Subcutaneous adipose tissue (tissue), 4 donors: ENCODE measurements around the gene TMEM200C. TPM values are rescaled to one million over a fixed set of nuclear protein-coding genes. Genes with fewer than 3 reads are reported as not detected.

Source experiments
- total RNA-seq, 4 donors: library from RNA; depleted of rRNA; stranded (reverse); fragments of >200 nt; gene quantifications; one replicate each; pipeline ENCODE4 v1.1.0, GENCODE V29; 2016
- TF ChIP-seq, protein P1 (sequence below): fragments of 450-650 bp; IDR thresholded peaks from one replicate; pipeline ENCODE4 v1.5.1; 2016; ENCODE audit warnings: low read depth, mild to moderate bottlenecking, control low read depth, antibody characterized with exemption, moderate library complexity

The TMEM200C gene
- total RNA-seq, 4 donors from 2014 or later, result not detected

DNA sequence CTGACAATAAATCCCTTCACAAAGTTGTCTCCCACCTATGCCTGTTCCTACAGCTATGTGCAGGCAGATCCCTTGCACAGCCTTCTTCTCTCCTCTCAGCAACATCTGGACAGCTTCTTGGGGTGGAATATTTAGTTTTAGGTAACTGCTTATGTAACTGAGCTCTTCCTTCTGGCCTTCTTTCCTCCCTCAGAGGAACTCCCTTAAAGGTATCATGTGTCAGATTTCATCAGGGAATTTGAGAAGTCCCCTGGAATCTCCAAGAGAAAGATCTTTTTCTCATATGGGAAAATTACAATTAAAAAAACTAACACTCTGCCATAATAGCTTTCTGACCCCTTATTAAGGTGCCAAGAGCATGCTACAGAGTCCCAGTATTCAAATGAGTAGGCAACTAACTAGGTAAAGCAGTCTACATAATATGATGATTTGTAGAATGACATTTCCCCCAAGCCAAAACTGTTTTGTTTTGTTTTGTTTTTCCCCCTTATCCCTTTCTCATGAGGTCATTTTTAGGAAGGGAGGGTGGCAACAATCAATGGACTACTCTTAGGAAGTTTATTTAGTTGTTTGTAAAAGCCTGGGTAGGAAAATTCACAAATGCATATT is 2.4 kb downstream of the TMEM200C start:
- TF ChIP-seq, protein P1, sequence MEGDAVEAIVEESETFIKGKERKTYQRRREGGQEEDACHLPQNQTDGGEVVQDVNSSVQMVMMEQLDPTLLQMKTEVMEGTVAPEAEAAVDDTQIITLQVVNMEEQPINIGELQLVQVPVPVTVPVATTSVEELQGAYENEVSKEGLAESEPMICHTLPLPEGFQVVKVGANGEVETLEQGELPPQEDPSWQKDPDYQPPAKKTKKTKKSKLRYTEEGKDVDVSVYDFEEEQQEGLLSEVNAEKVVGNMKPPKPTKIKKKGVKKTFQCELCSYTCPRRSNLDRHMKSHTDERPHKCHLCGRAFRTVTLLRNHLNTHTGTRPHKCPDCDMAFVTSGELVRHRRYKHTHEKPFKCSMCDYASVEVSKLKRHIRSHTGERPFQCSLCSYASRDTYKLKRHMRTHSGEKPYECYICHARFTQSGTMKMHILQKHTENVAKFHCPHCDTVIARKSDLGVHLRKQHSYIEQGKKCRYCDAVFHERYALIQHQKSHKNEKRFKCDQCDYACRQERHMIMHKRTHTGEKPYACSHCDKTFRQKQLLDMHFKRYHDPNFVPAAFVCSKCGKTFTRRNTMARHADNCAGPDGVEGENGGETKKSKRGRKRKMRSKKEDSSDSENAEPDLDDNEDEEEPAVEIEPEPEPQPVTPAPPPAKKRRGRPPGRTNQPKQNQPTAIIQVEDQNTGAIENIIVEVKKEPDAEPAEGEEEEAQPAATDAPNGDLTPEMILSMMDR, result no peak

DNA sequence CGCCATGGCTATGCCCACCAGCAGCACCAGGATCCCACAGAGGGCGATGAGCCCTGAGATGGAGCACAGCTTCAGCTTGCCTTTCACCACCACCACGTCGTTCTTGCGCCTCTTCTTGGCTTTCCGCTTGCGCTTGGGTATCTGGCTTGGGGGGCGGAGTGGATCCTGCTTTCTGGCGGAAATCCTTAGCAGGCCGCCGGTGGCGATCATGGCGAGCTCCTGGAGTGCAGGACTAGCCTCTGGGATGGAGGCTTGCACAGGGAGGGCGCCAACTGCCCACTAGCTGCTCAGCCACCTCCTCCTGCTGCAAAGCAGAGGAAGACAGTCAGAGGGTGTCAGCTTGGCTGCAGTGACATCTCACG is 3.5 kb downstream of the TMEM200C start:
- TF ChIP-seq, protein P1, result no peak

DNA sequence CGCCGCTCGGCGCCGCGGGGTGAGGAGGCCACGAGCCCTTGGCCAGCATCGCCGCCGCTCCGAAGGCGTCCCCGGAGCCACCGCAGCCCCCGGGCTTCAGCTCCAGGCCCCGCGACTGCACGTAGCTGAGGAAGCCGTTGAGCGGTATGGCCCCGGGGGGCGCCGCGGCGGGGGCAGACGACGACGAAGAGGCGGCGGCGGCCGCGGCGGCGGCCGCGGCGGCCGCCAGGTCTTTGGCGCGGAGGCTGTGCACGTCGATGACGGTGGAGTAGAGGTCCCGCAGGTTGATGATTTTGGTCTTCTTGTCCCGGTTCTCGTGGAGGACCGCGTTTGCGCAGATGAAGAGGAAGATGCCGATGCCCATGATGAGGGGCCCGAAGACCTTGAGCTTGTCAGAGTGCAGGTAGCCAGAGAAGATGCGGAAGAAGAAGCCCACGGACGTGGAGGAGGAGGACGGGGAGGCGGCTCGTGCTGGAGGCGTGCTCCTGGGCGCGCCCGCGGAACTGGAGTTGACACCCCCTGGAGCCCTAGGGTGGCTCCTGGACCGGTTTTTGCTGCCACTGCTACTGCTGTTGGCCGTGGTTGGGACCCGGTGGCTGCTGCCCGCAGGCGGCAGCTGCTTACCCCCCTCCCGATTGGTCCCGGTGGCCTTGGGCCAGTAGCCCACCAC is 4.0 kb downstream of the TMEM200C start:
- TF ChIP-seq, protein P1, result no peak

DNA sequence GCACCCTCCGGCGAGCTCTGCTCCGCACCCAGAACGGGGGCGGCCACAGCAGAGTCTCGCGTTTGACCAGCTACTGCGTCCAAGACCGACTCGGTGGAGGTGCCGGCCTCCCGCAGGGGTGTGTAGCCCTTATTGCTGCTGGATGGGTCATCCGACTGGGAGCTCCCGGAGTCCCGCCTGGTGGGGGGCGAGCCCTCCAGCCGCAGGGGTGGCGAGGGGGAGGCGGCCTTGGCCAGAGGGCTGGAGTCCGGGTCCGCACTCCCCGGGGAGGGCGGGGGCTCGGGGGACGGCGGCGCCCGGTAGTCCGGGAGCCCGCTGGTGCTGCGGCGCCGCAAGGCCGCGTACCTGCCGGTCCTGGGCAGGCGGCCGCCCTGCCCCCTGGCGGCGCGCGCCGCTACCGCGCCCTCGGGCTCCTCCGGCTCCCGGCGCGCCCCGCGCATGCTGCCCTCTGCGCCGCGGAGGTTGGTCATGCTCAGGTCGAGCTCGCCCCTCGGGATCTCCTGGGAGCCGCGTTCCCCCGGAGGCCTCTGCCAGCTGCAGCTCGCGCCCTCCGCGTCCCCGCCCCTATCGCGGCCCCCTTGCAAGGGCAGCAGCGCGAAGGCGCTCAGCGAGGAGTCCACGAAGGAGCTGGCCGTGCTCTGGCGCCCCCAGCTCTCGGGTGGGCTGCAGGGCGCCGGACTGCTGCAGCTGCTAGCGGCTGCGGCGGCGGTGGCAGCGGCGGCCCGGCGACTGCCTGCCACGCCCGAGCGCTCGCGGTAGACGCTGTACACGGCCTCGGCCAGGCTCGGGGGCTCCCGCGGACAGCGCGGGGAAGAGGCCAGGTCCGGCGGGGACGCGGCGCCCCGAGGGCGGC is 4.8 kb downstream of the TMEM200C start:
- TF ChIP-seq, protein P1, result no peak

DNA sequence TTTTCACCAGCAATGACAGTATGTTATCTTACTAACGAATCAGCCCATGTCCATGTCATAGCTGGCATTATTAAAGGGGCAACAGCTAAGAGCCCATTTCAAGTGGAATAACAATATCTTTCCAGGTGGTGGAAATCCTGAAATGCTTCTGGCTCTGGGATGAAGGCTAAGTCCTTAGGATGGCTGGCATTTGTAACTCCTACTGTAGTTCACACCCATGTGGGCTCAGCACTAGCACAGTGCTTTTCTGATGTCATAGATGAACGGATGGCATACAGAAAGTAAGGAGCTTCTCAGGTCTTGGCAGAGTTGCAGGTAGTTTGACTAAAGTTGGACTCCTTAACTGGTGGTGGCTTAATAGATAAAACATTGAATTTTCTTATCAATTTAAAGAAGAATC is 10.0 kb downstream of the TMEM200C start:
- TF ChIP-seq, protein P1, result no peak

DNA sequence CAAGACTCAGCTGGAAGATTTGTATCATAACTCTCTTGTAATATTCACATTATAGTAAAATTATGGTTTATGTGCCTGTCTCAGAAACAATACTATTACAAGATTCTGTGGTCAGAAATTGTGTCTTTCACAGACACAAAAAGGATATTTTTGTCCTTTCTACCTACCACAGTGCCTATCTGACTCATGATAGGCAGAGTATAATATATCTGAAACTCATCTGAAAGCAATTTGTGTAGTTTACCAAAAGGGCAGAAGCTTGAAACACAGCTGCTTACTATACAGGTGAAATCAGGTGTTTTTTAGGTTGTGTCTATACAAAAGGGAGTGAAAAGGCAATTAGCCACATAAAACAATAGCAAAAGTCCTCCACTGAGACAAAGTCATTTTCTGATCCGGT is 10.9 kb downstream of the TMEM200C start:
- TF ChIP-seq, protein P1, result no peak

DNA sequence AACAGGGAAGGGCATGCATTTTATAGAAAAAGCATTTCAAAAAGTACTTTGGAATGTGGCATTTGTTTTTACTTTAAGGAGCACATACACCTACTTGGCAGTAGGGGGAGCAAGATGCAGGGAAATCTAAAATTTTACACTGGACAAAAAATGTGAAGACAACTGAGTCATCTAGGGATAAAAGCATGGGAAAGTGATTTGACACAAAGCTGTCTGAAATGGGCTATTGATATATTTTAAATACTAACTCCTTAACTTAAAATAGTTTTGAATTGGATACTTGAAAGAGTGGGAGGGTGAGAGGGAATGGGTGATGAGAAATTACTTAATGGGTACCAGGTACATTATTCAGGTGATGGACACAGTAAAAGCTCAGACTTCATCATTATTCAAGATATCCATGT is 15.8 kb downstream of the TMEM200C start:
- TF ChIP-seq, protein P1, result no peak
